Left colon (tissue), 2 donors: ENCODE measurements around the gene OPRD1. TPM values are rescaled to one million over a fixed set of nuclear protein-coding genes. Genes with fewer than 3 reads are reported as not detected.
"Not testable (repeated sequence)": the region's sequence is repeated elsewhere in the genome, so short reads cannot be mapped to it uniquely, and the experiment has no call there.

Source experiments
- ATAC-seq: fragments of 200-7000 bp; cut with Tn5 transposase; one replicate; pipeline ENCODE4 v1.9.1; 2020; ENCODE audit warnings: mild to moderate bottlenecking, moderate library complexity
- DNase-seq, 2 donors: peaks; one replicate each; pipeline ENCODE4 v3.0.0-alpha.2; 2020
- intact Hi-C, 2 donors: fragments of 100-400 bp; cut with DNase I in 1 of 2; cut with micrococcal nuclease in 1 of 2; formaldehyde crosslinking; loops; one replicate each; pipeline versions ENCODE4 v1.11.2 to v1.14.0; 2022; cut with DNase I, micrococcal nuclease
- total RNA-seq, 2 donors: library from RNA; stranded (reverse); fragmentation: NEBNext Ultra II Directional; extraction: Animal tissue kit (Norgen Biotek cat#: 25700); gene quantifications; one replicate each; pipeline ENCODE4 v1.2.1, GENCODE V29; 2021
- donor health status: DM: no; HTN: no; CAD: no.
- donor health status: DM: yes; HTN: yes; CAD: no.

The OPRD1 gene
- total RNA-seq, 2 donors from 2014 or later, result 0.08 to 0.09 TPM

- intact Hi-C loops, result no loop called here
- no peak for DNase-seq
- ATAC-seq, result no peak
Measured at GRCh38 chr1:28832966-28833365, 21.0 kb downstream of the OPRD1 start.

- ATAC-seq, result no peak
- intact Hi-C loops, result no loop called here
- DNase-seq, result no peak
Measured at GRCh38 chr1:28833381-28833780, 21.4 kb downstream of the OPRD1 start.

GRCh38 chr1:28835237-28835650 is 23.3 kb downstream of the OPRD1 start:
- intact Hi-C loops, result no loop called here
- ATAC-seq, result no peak
- DNase-seq, result no peak

- no peak for ATAC-seq
- DNase-seq, result no peak
- intact Hi-C loops, result no loop called here
Measured at GRCh38 chr1:28836421-28836956, 24.5 kb downstream of the OPRD1 start.

- intact Hi-C loops, result no loop called here
- DNase-seq (no peak), ATAC-seq (no peak)
Measured at GRCh38 chr1:28840928-28841544, 29.1 kb downstream of the OPRD1 start.

GRCh38 chr1:28845786-28846543 is 34.0 kb downstream of the OPRD1 start:
- intact Hi-C loops, result no loop called here
- ATAC-seq, result peak; percentile 66
- DNase-seq, result no peak

- intact Hi-C loops, ATAC-seq, DNase-seq: not testable (repeated sequence)
Measured at GRCh38 chr1:28847207-28847606, 35.2 kb downstream of the OPRD1 start.

GRCh38 chr1:28848416-28848815 is 36.4 kb downstream of the OPRD1 start:
- intact Hi-C loops, result no loop called here
- ATAC-seq (no peak), DNase-seq (no peak)

GRCh38 chr1:28853093-28853742 is 41.2 kb downstream of the OPRD1 start:
- ATAC-seq (no peak), DNase-seq (no peak)
- intact Hi-C loops, result no loop called here

- ATAC-seq, intact Hi-C loops, DNase-seq: not testable (repeated sequence)
Measured at GRCh38 chr1:28854406-28854805, 42.4 kb downstream of the OPRD1 start.

- ATAC-seq, result no peak
- DNase-seq, result no peak
- intact Hi-C loops, result no loop called here
Measured at GRCh38 chr1:28855046-28855445, 43.1 kb downstream of the OPRD1 start.

- DNase-seq (no peak), ATAC-seq (no peak)
- intact Hi-C loops, result no loop called here
Measured at GRCh38 chr1:28855469-28855951, 43.5 kb downstream of the OPRD1 start.

GRCh38 chr1:28855969-28856368 is 44.0 kb downstream of the OPRD1 start:
- DNase-seq (no peak), ATAC-seq (no peak)
- intact Hi-C loops, result no loop called here

- ATAC-seq (peak; percentile 97), DNase-seq (peak; percentile 34 to 35)
- intact Hi-C loops, result no loop called here
Measured at GRCh38 chr1:28860332-28861073, 48.5 kb downstream of the OPRD1 start.

- DNase-seq (no peak), ATAC-seq (no peak)
- intact Hi-C loops, result no loop called here
Measured at GRCh38 chr1:28862571-28863403, 50.8 kb downstream of the OPRD1 start.

- intact Hi-C loops, result no loop called here
- DNase-seq (no peak), ATAC-seq (no peak)
Measured at GRCh38 chr1:28864695-28865094, 52.7 kb downstream of the OPRD1 start.

- intact Hi-C loops, result no loop called here
- no peak for ATAC-seq
- DNase-seq, result no peak
Measured at GRCh38 chr1:28865997-28866650, 54.2 kb downstream of the OPRD1 start.

GRCh38 chr1:28867850-28868249 is 55.9 kb downstream of the OPRD1 start:
- no peak for ATAC-seq
- intact Hi-C loops, result no loop called here

More at GRCh38 chr1:28867850-28868249, 55.9 kb downstream of the OPRD1 start:
- DNase-seq, result no peak
